ENCODE results near the gene EEF1AKMT2. TPM values are rescaled to one million over a fixed set of nuclear protein-coding genes. Genes with fewer than 3 reads are reported as not detected.
A peak's percentile ranks its signal among the peaks of the same experiment; 100 is the strongest.

EEF1AKMT2 gene
- total RNA-seq (2021): 21.6 to 26.4 TPM (median 25.7 TPM) in 3 replicates
- percentile 93 among the genes with signal in this experiment for Bru-seq, nascent RNA
- long read RNA-seq, experiment 1, transcript EEF1AKMT2-202 (6 exons, 1,013 nt): minor isoform, 7 of 70 reads
- long read RNA-seq, experiment 1, transcript EEF1AKMT2-201 (7 exons, 1,462 nt): major isoform, 41 of 70 reads
- long read RNA-seq, experiment 1, partial matches to known transcripts: 1 of 70 reads
- long read RNA-seq, experiment 1, other reads (novel, unspliced or antisense): 16 of 70 reads
- long read RNA-seq, experiment 2, transcript EEF1AKMT2-201 (7 exons, 1,462 nt): major isoform, 7 of 29 reads
- long read RNA-seq, experiment 2, partial matches to known transcripts: 4 of 29 reads
- long read RNA-seq, experiment 2, other reads (novel, unspliced or antisense): 14 of 29 reads
- long read RNA-seq, experiment 3, transcript EEF1AKMT2-202 (6 exons, 1,013 nt): major isoform, 15 of 35 reads
- long read RNA-seq, experiment 3, transcript EEF1AKMT2-201 (7 exons, 1,462 nt): minor isoform, 13 of 35 reads
- long read RNA-seq, experiment 3, partial matches to known transcripts: 0 of 35 reads
- long read RNA-seq, experiment 3, other reads (novel, unspliced or antisense): 7 of 35 reads

GRCh38 chr10:124791547-124792348, at the start of gene EEF1AKMT2:
Gene EEF1AKMT2 (minus strand): TSS chr10:124791887. CDS start chr10:124791833, 54 bp downstream.
- Mint-ChIP-seq H3K36me3 (peaks cover 17% of the 10 kb centered on the region), H3K4me1 (peaks cover 8% of the 10 kb centered on the region), H3K27ac (peak within 1 kb of the TSS; percentile 98), H3K27me3 (ENCODE audit: low read depth) (no peaks in the 10 kb centered on the region; the same call in 1 of the 2 replicates), H3K9me3 (no peaks in the 10 kb centered on the region), H3K4me3 (peak within 1 kb of the TSS; percentile 97)
- ChIA-PET POLR2A (interaction anchor here (0.6 to 1.0 kb wide), 3 partner anchors 10 to 219 kb away, joined by 3 to 4 read pairs (median 3); no protein-coding TSS in a partner anchor), CTCF (interaction anchor here (0.5 to 1.6 kb wide), 10 partner anchors 9 to 263 kb away, joined by 3 to 7 read pairs (median 4); partner anchors contain the start of gene ABRAXAS2)
- DNase-seq (ENCODE audit: low spot score) (peak; percentile 89), ATAC-seq (peak; percentile 95)
- TF ChIP-seq ZNF396 (CRISPR knock-in tag; IDR thresholded peaks at IDR 0.05; ENCODE audit: borderline replicate concordance): no peak
- peak; percentile 88 for TF ChIP-seq MAX (CRISPR knock-in tag; IDR thresholded peaks at IDR 0.05)
- no peak; the same call in 1 of the 2 replicates for TF ChIP-seq OVOL2 (CRISPR knock-in tag; IDR thresholded peaks at IDR 0.05; ENCODE audit: borderline replicate concordance)
- no peak; the same call in 1 of the 2 replicates for TF ChIP-seq HMGA2 (CRISPR knock-in tag; IDR thresholded peaks at IDR 0.05)
- peak; percentile 96 for TF ChIP-seq ETV6 (CRISPR knock-in tag; IDR thresholded peaks at IDR 0.05)
- TF ChIP-seq FOXK1 (CRISPR knock-in tag; IDR thresholded peaks at IDR 0.05): peak; percentile 84; the same call in 1 of the 2 replicates
- TF ChIP-seq IRF2 (CRISPR knock-in tag; IDR thresholded peaks at IDR 0.05; ENCODE audit: borderline replicate concordance, low read depth): no peak
- TF ChIP-seq IRF1 (CRISPR knock-in tag; IDR thresholded peaks at IDR 0.05): peak; percentile 48; the same call in 1 of the 2 replicates
- TF ChIP-seq ZNF416 (CRISPR knock-in tag; IDR thresholded peaks at IDR 0.05): no peak
- TF ChIP-seq SOX15 (CRISPR knock-in tag; IDR thresholded peaks at IDR 0.05): no peak
- TF ChIP-seq GABPB1 (CRISPR knock-in tag; IDR thresholded peaks at IDR 0.05): peak; percentile 61; the same call in 1 of the 2 replicates
- peak; percentile 93 for TF ChIP-seq JUN (CRISPR knock-in tag; IDR thresholded peaks at IDR 0.05)
- TF ChIP-seq ZNF232 (CRISPR knock-in tag; IDR thresholded peaks at IDR 0.05): 0 out of 2 replicates have a peak, but pooled peaks have one; percentile 16
- no peak for TF ChIP-seq NFATC4 (CRISPR knock-in tag; IDR thresholded peaks at IDR 0.05)
- TF ChIP-seq ESRRA (CRISPR knock-in tag; IDR thresholded peaks at IDR 0.05; ENCODE audit: borderline replicate concordance): peak; percentile 94
- TF ChIP-seq ZNF138 (CRISPR knock-in tag; conservative IDR thresholded peaks at IDR 0.05): peak; percentile 92
- TF ChIP-seq CDX4 (CRISPR knock-in tag; IDR thresholded peaks at IDR 0.05; ENCODE audit: borderline replicate concordance): no peak
- peak; percentile 65 for TF ChIP-seq SP1 (CRISPR knock-in tag; conservative IDR thresholded peaks at IDR 0.05)
- no peak for TF ChIP-seq ZMAT4 (CRISPR knock-in tag; IDR thresholded peaks at IDR 0.05)
- peak; percentile 99 for TF ChIP-seq KAT7 (CRISPR knock-in tag; IDR thresholded peaks at IDR 0.05; ENCODE audit: borderline replicate concordance)
- no peak for TF ChIP-seq NR1H2 (CRISPR knock-in tag; IDR thresholded peaks at IDR 0.05)
- peak; percentile 52 for TF ChIP-seq ZNF423 (CRISPR knock-in tag; IDR thresholded peaks at IDR 0.05)
- no peak for TF ChIP-seq NFYB (CRISPR knock-in tag; conservative IDR thresholded peaks at IDR 0.05; ENCODE audit: low read depth)
- TF ChIP-seq ELF4 (CRISPR knock-in tag; IDR thresholded peaks at IDR 0.05; ENCODE audit: low read depth): peak; percentile 80; the same call in 1 of the 2 replicates
- no peak for TF ChIP-seq MLX (CRISPR knock-in tag; IDR thresholded peaks at IDR 0.05)
- no peak; the same call in 1 of the 2 replicates for TF ChIP-seq CREB1 (CRISPR knock-in tag; IDR thresholded peaks at IDR 0.05)
- peak; percentile 85; the same call in 1 of the 2 replicates for TF ChIP-seq E2F5 (CRISPR knock-in tag; IDR thresholded peaks at IDR 0.05)
- TF ChIP-seq ATF2 (CRISPR knock-in tag; IDR thresholded peaks at IDR 0.05; ENCODE audit: borderline replicate concordance, low read depth): no peak
- peak; percentile 48 for TF ChIP-seq TEAD1 (CRISPR knock-in tag; IDR thresholded peaks at IDR 0.05)
- 0 out of 2 replicates have a peak, but pooled peaks have one; percentile 42 for TF ChIP-seq USF2 (CRISPR knock-in tag; IDR thresholded peaks at IDR 0.05)

All from WTC11 (cell line).